Measurements from ENCODE around the gene ABHD6. TPM values are rescaled to one million over a fixed set of nuclear protein-coding genes. Genes with fewer than 3 reads are reported as not detected.

Gene ABHD6
- total and polyA plus RNA-seq, 9 of the 15 experiments (the other 6 are each of a cell fraction or from before 2014, with no cell fraction given) = 0.53 to 3.6 (median 2.5) TPM

DNA sequence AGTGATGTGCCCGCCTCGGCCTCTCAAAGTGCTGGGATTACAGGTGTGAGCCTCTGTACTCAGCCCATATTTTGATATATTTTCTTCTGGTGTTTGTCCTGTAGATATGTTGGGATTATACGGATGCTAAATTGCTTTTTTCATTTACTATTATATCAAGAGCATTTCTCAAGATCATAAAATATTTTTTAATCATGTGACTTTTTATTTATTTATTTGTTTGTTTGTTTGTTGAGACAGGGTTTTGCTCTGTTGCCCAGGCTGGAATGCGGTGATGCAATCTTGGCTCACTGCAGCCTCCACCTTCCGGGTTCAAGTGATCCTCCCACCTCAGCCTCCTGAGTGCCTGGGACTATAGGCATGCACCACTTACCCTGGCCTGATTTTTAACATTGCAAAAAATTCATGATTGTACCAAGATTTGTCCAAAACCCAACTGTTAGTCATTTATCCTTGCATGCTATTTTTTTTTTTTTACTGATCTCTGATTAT, 92.4 kb downstream of the ABHD6 start:
- H3K36me3 ChIP-seq (ENCODE audit: control insufficient read depth, insufficient read depth, low read length) = no peaks in the 10 kb centered on the region
- no peak for TF ChIP-seq CEBPG (CRISPR knock-in tag; IDR thresholded peaks at IDR 0.05)
- 0 out of 4 replicates have a peak, but pooled peaks have one; percentile 10 to 19 for TF ChIP-seq CEBPG (tag; conservative IDR thresholded peaks at IDR 0.05 in 1 of 2, IDR thresholded peaks at IDR 0.05 in 1 of 2)
- TF ChIP-seq TOE1 (IDR thresholded peaks at IDR 0.05; ENCODE audit: borderline replicate concordance) = peak; percentile 60; the same call in 1 of the 2 replicates
- no peak for TF ChIP-seq TOE1 (CRISPR knock-in tag; IDR thresholded peaks at IDR 0.05; ENCODE audit: borderline replicate concordance, low read depth)
- TF ChIP-seq, protein P1, sequence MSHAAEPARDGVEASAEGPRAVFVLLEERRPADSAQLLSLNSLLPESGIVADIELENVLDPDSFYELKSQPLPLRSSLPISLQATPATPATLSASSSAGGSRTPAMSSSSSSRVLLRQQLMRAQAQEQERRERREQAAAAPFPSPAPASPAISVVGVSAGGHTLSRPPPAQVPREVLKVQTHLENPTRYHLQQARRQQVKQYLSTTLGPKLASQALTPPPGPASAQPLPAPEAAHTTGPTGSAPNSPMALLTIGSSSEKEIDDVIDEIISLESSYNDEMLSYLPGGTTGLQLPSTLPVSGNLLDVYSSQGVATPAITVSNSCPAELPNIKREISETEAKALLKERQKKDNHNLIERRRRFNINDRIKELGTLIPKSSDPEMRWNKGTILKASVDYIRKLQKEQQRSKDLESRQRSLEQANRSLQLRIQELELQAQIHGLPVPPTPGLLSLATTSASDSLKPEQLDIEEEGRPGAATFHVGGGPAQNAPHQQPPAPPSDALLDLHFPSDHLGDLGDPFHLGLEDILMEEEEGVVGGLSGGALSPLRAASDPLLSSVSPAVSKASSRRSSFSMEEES (CRISPR knock-in tag; IDR thresholded peaks at IDR 0.05) = peak; percentile 72
- 0 out of 2 replicates have a peak, but pooled peaks have one; percentile 14 for TF ChIP-seq CEBPB (tag; IDR thresholded peaks at IDR 0.05)
- TF ChIP-seq BCOR (IDR thresholded peaks at IDR 0.05) = peak; percentile 58
- TF ChIP-seq MTA3 (IDR thresholded peaks at IDR 0.05; ENCODE audit: borderline replicate concordance) = no peak
- TF ChIP-seq POLR2AphosphoS5 (IDR thresholded peaks at IDR 0.05; ENCODE audit: control insufficient read depth, insufficient read depth, low read depth, low read length) = no peak
- TF ChIP-seq, protein P2, sequence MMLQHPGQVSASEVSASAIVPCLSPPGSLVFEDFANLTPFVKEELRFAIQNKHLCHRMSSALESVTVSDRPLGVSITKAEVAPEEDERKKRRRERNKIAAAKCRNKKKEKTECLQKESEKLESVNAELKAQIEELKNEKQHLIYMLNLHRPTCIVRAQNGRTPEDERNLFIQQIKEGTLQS (IDR thresholded peaks at IDR 0.05) = peak; percentile 66; the same call in 1 of the 2 replicates
- TF ChIP-seq, protein P2 (CRISPR knock-in tag; conservative IDR thresholded peaks at IDR 0.05) = no peak
- DNase-seq (ENCODE audit: extremely low read depth in 1 of 4, low spot score in 3 of 4) (no peak), ATAC-seq (no peak), FAIRE-seq (no peak)
- no peak overlapping the region for H3K4me3 ChIP-seq
- H3K9me1 ChIP-seq (ENCODE audit: control insufficient read depth, insufficient read depth, low read length) = no peaks in the 10 kb centered on the region
- 0 out of 3 replicates have a peak overlapping the region, but pooled peaks have one; percentile 37 for H3K27ac ChIP-seq (ENCODE audit: extremely low read depth, low read depth, low read length)
- H4K20me1 ChIP-seq (replicated peaks; ENCODE audit: control insufficient read depth, insufficient read depth, low read length) = no peaks in the 10 kb centered on the region
- WGBS (ENCODE audit: insufficient coverage, low coverage, missing lambda C conversion rate) = 63% methylated on average over 5 of the region's 5 CpGs
- intact Hi-C loops (cut with micrococcal nuclease) (no loop called here), in situ Hi-C loops (cut with MboI) (loop anchor here (5.0 kb wide), 1 partner anchor 82 kb away; no protein-coding TSS in a partner anchor)
- peak overlapping the region; percentile 34; the same call in 1 of the 2 replicates for H2AFZ ChIP-seq (ENCODE audit: low read depth, low read length)
- CTCF ChIA-PET (ENCODE audit: low intra/inter-chr PET ratio) = interaction anchor here (0.5 kb wide), 1 partner anchor 18 kb away, joined by 4 read pairs; no protein-coding TSS in a partner anchor
- H3K27me3 ChIP-seq (ENCODE audit: control insufficient read depth in 2 of 2, insufficient read depth in 2 of 2, low read length in 2 of 2) = no peaks in the 10 kb centered on the region
- H3K9ac ChIP-seq (ENCODE audit: insufficient read depth in 1 of 2, low read depth in 2 of 2, low read length in 2 of 2) = no peak overlapping the region
- BruUV-seq (replicated peaks) = no TSS peak
- no peaks in the 10 kb centered on the region for H3K9me3 ChIP-seq (replicated peaks; ENCODE audit: control insufficient read depth, insufficient read depth, low read depth, low read length)
- POLR2A ChIA-PET = interaction anchor here (1.3 kb wide), 1 partner anchor 20 kb away, joined by 4 read pairs; no protein-coding TSS in a partner anchor
- peaks cover 18 to 20% of the 10 kb centered on the region in 2 experiments; a peak in 4 of 5 replicates for H3K4me1 ChIP-seq (replicated peaks in 1 of 2; ENCODE audit: control insufficient read depth in 2 of 2, insufficient read depth in 2 of 2, low read length in 2 of 2)
- no peak overlapping the region for H3K4me2 ChIP-seq (ENCODE audit: insufficient read depth, low read length)
- peaks cover 20% of the 10 kb centered on the region for H3K79me2 ChIP-seq (ENCODE audit: control insufficient read depth, insufficient read depth, low read length)

All from K562 (cell line).